Measurements from ENCODE around the gene AGBL5.
"Not testable (repeated sequence)": the region's sequence is repeated elsewhere in the genome, so short reads cannot be mapped to it uniquely, and the experiment has no call there.

AGBL5 gene

DNA sequence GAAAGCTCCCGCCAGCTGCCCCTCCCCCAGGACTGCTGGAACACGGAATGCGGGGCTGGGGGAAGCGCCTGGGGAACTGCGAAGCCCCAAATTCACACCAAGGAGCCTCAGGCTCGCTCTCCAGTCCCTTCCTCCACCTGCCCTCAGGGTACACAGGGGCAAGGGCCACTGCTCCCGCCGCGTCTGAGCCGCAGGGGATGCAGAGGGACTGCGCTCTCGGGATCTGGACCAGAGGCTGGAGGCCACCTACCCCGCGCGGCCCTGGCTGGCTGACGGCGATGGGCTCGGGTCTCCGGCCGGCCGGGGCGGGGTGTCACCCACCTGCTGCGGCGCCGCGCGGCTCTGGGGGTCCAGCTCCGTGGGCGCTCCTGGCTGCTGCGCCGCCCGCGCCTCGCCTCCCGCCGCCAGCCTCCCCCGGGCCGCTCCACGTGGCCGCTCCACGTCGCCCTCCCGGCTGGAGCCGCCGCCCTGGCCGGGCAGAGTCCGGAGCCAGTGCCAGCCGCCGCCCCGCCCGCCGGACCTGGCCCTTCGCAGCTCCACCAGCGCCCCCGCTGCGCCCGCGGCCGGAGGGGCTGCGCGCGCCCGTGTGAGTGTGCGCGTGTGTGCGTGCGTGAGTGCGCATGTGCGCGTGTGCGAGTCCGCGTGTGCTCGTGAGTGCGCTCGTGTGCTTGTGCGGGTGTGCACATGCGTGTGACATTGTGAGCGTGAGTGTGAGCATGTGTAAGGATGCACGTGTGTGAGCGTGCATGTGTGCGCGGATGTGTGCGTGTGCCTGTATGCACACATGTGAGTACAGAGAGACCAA lies 67.3 kb downstream of the AGBL5 start, which contains the start of gene CGREF1:
Gene CGREF1 (minus strand): TSS at position 604 of the 805 bp plus-strand sequence. CDS start 14,762 bp downstream, outside the sequence.
- DNase-seq (ENCODE audit: low spot score): no peak

DNA sequence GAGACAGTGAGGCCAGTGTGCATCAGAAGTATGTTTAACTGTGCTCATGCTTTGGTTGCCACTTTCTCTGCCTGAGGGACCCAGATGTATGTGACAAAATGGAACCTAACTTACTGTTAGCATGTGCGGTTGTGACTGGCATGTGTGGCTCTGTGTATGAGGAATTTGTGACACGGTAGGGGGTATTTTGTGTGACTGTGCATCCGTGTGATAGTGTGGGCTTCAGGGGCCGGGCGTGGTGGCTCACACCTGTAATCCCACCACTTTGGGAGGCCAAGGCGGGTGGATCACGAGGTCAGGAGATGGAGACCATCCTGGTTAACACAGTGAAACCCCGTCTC lies 67.8 kb downstream of the AGBL5 start:
- not testable (repeated sequence) for DNase-seq (ENCODE audit: low spot score)
